GM21576 (cell line): Measurements from ENCODE around the gene PTGR1.

Source experiments
- ATAC-seq: cut with Tn5 transposase; IDR thresholded peaks from one replicate; pipeline ENCODE4 v1.9.1; 2021; ENCODE audit warnings: mild to moderate bottlenecking, moderate library complexity; ENCODE audit not compliant: unreplicated experiment

Gene PTGR1

GRCh38 chr9:111548623-111549022, 50.8 kb downstream of the PTGR1 start:
- ATAC-seq: no peak

- ATAC-seq: no peak
Measured at GRCh38 chr9:111542497-111543254, 56.8 kb downstream of the PTGR1 start.

- ATAC-seq: no peak
Measured at GRCh38 chr9:111533099-111533790, 66.2 kb downstream of the PTGR1 start.

- ATAC-seq: no peak
Measured at GRCh38 chr9:111531716-111532115, 67.7 kb downstream of the PTGR1 start.

GRCh38 chr9:111529787-111530186, 69.7 kb downstream of the PTGR1 start:
- ATAC-seq: no peak

- ATAC-seq: no peak
Measured at GRCh38 chr9:111527347-111527746, 72.1 kb downstream of the PTGR1 start.

GRCh38 chr9:111525056-111525977, 74.1 kb downstream of the PTGR1 start, which contains the start of gene ZNF483:
ZNF483 (plus strand) TSS chr9:111525179; CDS start chr9:111527396, 2,217 bp downstream.
- ATAC-seq: peak; percentile 59

- ATAC-seq: no peak
Measured at GRCh38 chr9:111524731-111525055, 74.8 kb downstream of the PTGR1 start.

- no peak for ATAC-seq
Measured at GRCh38 chr9:111516061-111516465, 83.4 kb downstream of the PTGR1 start.

GRCh38 chr9:111514967-111515366, 84.5 kb downstream of the PTGR1 start:
- no peak for ATAC-seq
